Muscle of leg (tissue), 11 donors: Measurements from ENCODE around the gene IL13. TPM values are rescaled to one million over a fixed set of nuclear protein-coding genes. Genes with fewer than 3 reads are reported as not detected.
"Not testable (repeated sequence)": the region's sequence is repeated elsewhere in the genome, so short reads cannot be mapped to it uniquely, and the experiment has no call there.

Source experiments
- DNase-seq: peaks from one replicate; pipeline ENCODE4 v3.0.0; 2013
- H3K27ac ChIP-seq: one replicate; pipeline ENCODE4 v1.5.1; 2013; ENCODE audit warnings: mild to moderate bottlenecking, low read length, control low read depth
- H3K27me3 ChIP-seq: one replicate; pipeline ENCODE4 v1.6.1; 2013; ENCODE audit warnings: low read length; ENCODE audit not compliant: control insufficient read depth, insufficient read depth
- H3K36me3 ChIP-seq: one replicate; pipeline ENCODE4 v1.6.1; 2013; ENCODE audit warnings: low read length; ENCODE audit not compliant: control insufficient read depth, insufficient read depth
- H3K4me1 ChIP-seq: one replicate; pipeline ENCODE4 v1.6.1; 2013; ENCODE audit warnings: low read length; ENCODE audit not compliant: control insufficient read depth, insufficient read depth
- H3K4me3 ChIP-seq: one replicate; pipeline ENCODE4 v1.5.1; 2013; ENCODE audit warnings: low read length, control low read depth
- H3K9me3 ChIP-seq: replicated peaks from 2 replicates; pipeline ENCODE4 v1.6.1; 2013; ENCODE audit warnings: low read depth, low read length; ENCODE audit not compliant: control insufficient read depth
- WGBS: methylation state at CpG from one replicate; pipeline ENCODE4 v1.1.5; 2013; ENCODE audit warnings: missing lambda C conversion rate; ENCODE audit not compliant: insufficient coverage; 5-methylcytosine and 5-hydroxymethylcytosine counted together
- polyA plus RNA-seq, 8 donors: library from polyadenylated mRNA; unstranded; fragments of 120-200 nt; gene quantifications; one replicate each; pipeline versions ENCODE4 v1.2.1 to v1.2.3, GENCODE V29; 2013; ENCODE audit warnings: inconsistent platforms in 1 of 8, low replicate concordance in 1 of 8; ENCODE audit not compliant: insufficient read length in 8 of 8, insufficient read depth in 1 of 8
- total RNA-seq: library from RNA; stranded (reverse); fragments of 120-200 nt; gene quantifications from one replicate; pipeline ENCODE4 v1.2.4, GENCODE V29; 2013

IL13 gene
- total and polyA plus RNA-seq, 9 donors: 0.17 TPM; not detected in 8

DNA sequence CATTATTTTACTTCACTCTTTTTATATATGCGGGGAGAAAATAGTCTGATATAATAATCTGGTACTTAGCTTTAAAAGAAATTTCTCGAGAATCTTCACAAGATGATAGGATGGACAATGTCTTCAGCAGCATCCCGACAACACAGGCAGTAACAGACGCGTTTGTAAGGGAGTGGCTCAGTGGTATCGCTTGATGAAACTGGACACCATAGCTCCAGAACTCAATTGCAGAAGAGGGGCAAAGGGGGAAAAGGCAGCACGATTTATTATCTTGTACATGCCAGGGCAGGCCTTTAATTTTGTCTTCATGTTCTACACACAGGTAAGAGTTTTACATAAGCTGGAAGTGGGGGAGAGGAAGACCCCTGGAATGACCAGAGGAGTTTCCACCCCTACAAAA, 31.5 kb downstream of the IL13 start:
- no peak overlapping the region for H3K27ac ChIP-seq
- H3K36me3 ChIP-seq: no peaks in the 10 kb centered on the region
- H3K9me3 ChIP-seq: no peaks in the 10 kb centered on the region
- H3K27me3 ChIP-seq: no peaks in the 10 kb centered on the region
- no peak overlapping the region for H3K4me3 ChIP-seq
- no peaks in the 10 kb centered on the region for H3K4me1 ChIP-seq
- DNase-seq: no peak
- WGBS: 65% methylated on average over 5 of the region's 7 CpGs

DNA sequence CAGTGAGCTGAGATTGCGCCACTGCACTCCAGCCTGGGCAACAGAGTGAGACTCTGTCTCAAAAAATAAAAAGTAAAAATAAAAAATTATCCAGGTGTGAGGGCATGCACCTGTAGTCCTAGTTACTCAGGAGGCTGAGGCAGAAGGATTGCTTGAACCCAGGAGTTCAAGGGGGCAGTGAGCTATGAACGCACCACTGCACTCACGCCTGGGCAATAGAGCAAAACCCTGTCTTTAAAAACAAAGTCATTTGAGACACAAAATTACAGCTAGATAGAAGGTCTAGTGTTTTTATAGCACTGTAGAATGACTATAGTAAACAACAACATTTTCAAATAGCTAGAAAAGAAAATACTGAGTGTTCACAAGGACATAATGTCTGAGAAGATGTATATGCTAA, 32.2 kb downstream of the IL13 start:
- WGBS: no CpG with 5 or more reads among the region's 3 CpGs

DNA sequence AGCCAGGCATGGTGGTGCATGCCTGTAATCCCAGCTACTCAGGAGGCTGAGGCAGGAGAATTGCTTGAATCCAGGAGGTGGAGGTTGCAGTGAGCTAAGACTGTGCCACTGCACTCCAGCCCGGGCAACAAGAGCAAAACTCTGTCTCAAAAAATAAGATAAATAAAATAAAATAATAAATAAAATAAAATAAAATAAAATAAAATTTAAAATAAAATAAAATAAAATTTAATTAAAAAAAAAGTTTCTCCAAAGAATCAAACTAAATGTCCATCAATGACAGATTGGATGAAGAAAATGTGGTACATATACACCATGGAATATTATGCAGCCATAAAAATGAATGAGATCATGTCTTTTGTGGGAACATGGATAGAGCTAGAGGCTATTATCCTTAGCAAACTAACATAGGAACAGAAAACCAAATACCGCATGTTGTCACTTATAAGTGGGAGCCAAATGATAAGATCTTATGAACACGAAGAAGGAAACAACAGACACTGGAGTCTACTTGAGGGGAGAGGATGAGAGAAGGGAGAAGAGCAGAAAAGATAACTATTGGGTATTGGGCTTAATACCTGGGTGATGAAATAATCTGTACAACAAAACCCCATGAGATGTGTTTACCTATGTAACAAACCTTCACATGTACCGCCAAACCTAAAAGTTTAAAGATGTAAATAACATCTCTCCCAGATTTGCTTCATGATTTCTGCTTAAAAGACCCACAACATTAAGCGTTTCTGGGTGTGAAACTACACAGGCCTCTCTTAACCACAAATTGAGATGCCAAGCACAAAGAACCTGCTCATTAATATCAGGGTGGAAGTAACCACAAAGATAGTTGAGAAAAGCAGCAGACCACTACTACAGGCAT, 34.0 kb downstream of the IL13 start:
- not testable (repeated sequence) for H3K4me3 ChIP-seq, H3K9me3 ChIP-seq, DNase-seq, H3K36me3 ChIP-seq, H3K27ac ChIP-seq, H3K4me1 ChIP-seq, H3K27me3 ChIP-seq
- WGBS: no CpG with 5 or more reads among the region's 5 CpGs

More for the DNA sequence above, 32.2 kb downstream of the IL13 start:
- no peaks in the 10 kb centered on the region for H3K36me3 ChIP-seq
- H3K27ac ChIP-seq: no peak overlapping the region
- H3K27me3 ChIP-seq: no peaks in the 10 kb centered on the region
- H3K4me1 ChIP-seq: no peaks in the 10 kb centered on the region
- DNase-seq: no peak
- H3K9me3 ChIP-seq: no peaks in the 10 kb centered on the region
- no peak overlapping the region for H3K4me3 ChIP-seq

DNA sequence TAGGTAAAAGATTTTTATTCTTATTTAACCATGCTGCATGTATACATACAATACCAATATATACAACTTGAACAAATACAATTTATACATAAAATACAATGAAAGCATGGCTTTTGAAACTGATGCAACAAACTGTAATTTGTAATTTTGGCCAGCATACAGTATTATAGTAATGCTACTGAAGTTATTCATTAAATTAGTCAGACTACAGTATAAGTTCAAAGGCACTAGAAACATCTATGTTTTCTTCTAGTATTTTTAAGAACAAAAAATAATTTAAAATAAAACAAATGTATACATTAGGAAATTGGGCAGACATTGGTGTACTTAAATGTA, 34.6 kb downstream of the IL13 start:
- no peak for DNase-seq
- no peak overlapping the region for H3K4me3 ChIP-seq
- H3K4me1 ChIP-seq: no peaks in the 10 kb centered on the region
- H3K27me3 ChIP-seq: no peaks in the 10 kb centered on the region
- H3K9me3 ChIP-seq: no peaks in the 10 kb centered on the region
- no peaks in the 10 kb centered on the region for H3K36me3 ChIP-seq
- H3K27ac ChIP-seq: no peak overlapping the region

DNA sequence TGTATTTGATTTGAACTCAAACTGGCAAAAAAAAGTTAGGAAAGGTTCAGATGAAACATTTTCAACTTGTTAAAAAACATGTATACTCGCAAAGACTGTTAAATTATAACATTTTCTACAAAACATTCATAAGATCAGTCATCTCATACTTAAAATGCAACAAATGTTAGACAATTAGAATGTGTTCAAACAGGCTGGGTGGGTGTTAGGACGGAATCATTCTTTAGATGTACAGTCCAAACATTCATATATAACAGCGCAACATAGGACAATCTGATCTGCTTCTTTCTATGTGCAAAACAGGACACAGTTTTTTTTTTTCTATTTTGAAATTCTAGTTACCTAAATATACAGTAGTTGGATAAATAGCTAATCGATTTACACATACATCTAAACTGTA, 38.0 kb downstream of the IL13 start:
- no peak for DNase-seq
- WGBS: no CpG with 5 or more reads among the region's 4 CpGs
- peaks cover 5% of the 10 kb centered on the region for H3K36me3 ChIP-seq
- no peaks in the 10 kb centered on the region for H3K27me3 ChIP-seq
- no peak overlapping the region for H3K4me3 ChIP-seq
- no peaks in the 10 kb centered on the region for H3K4me1 ChIP-seq
- H3K9me3 ChIP-seq: no peaks in the 10 kb centered on the region
- no peak overlapping the region for H3K27ac ChIP-seq

DNA sequence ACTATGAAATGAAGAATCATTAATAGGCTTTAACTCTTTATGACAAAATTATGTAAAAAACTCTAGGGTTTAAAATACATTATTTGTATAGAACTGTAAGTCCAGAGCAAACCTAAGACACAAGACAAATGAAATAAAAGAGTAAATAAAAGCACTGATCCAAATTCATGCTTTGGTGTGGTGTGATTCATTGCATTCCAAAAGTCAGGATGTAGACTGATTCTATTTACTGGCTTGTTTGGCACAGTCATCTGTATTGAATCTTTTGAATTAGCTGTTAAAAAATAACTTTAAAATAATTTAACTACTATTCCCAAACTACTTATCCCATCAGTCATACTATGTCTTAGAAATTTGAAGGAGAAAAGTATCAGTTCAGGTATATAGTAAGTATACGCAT, 46.9 kb downstream of the IL13 start:
- DNase-seq: no peak
- no peaks in the 10 kb centered on the region for H3K9me3 ChIP-seq
- H3K4me1 ChIP-seq: no peaks in the 10 kb centered on the region
- no CpG with 5 or more reads among the region's 1 CpG for WGBS
- H3K4me3 ChIP-seq: no peak overlapping the region
- H3K27ac ChIP-seq: no peak overlapping the region
- no peaks in the 10 kb centered on the region for H3K27me3 ChIP-seq
- peaks cover under 1% of the 10 kb centered on the region for H3K36me3 ChIP-seq

DNA sequence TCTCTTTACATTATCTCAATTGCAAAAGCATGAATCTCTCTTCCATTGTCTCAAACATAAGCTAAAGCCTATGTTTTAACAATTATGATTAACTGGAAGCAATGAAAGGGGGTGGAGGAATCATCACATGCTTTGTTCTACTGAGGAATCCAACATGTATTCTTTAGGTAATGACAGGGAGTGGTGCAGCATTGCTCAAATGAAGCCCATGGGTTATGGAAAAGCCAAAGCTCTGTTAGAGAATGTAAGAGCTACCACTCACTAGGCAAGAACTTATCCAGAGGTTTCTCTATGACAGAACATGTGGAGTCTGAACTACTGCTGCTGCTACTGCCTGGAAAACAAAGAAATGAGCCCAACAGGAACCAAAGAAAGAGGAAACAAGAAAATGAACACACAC, 50.7 kb downstream of the IL13 start:
- H3K36me3 ChIP-seq: no peaks in the 10 kb centered on the region
- no peaks in the 10 kb centered on the region for H3K9me3 ChIP-seq
- H3K4me1 ChIP-seq: no peaks in the 10 kb centered on the region
- H3K4me3 ChIP-seq: no peak overlapping the region
- DNase-seq: no peak
- no peak overlapping the region for H3K27ac ChIP-seq
- no peaks in the 10 kb centered on the region for H3K27me3 ChIP-seq

Other genes starting within 250 kb of the IL13 start
- gene IRF1, start 167.4 kb upstream of the IL13 start, total RNA-seq: 3.7 TPM
- 10 to 100 TPM in 2 of 8 donors, 1 to 10 TPM in 6; 8.6 to 12.8 (median 9.0) TPM for gene IRF1, start 167.4 kb upstream of the IL13 start, polyA plus RNA-seq
- not detected for gene IL5, start 114.7 kb upstream of the IL13 start, total RNA-seq
- under 1 TPM in 1 of 8 donors, not detected in 7; 0.45 TPM for gene IL5, start 114.7 kb upstream of the IL13 start, polyA plus RNA-seq
- gene RAD50, start 101.2 kb upstream of the IL13 start, total RNA-seq: 16.9 TPM
- gene RAD50, start 101.2 kb upstream of the IL13 start, polyA plus RNA-seq: 10 to 100 TPM; 14.1 to 29.1 (median 22.2) TPM
- gene IL4, start 15.8 kb downstream of the IL13 start, total RNA-seq: not detected
- gene IL4, start 15.8 kb downstream of the IL13 start, polyA plus RNA-seq: under 1 TPM in 1 of 8 donors, not detected in 7; 0.18 TPM
- 6.0 TPM for gene KIF3A, start 79.4 kb downstream of the IL13 start, total RNA-seq
- gene KIF3A, start 79.4 kb downstream of the IL13 start, polyA plus RNA-seq: 10 to 100 TPM in 1 of 8 donors, 1 to 10 TPM in 7; 4.2 to 10.3 (median 7.0) TPM
- gene CCNI2, start 89.3 kb downstream of the IL13 start, total RNA-seq: not detected
- gene CCNI2, start 89.3 kb downstream of the IL13 start, polyA plus RNA-seq: 1 to 10 TPM in 3 of 8 donors, under 1 TPM in 5; 0.24 to 2.3 (median 0.83) TPM
- gene SEPTIN8, start 119.1 kb downstream of the IL13 start, total RNA-seq: 39.2 TPM
- 10 to 100 TPM; 34.6 to 56.1 (median 42.1) TPM for gene SEPTIN8, start 119.1 kb downstream of the IL13 start, polyA plus RNA-seq
- gene SOWAHA, start 155.1 kb downstream of the IL13 start, total RNA-seq: 0.04 TPM
- 1 to 10 TPM in 1 of 8 donors, under 1 TPM in 6, not detected in 1; 0.05 to 2.5 (median 0.13) TPM for gene SOWAHA, start 155.1 kb downstream of the IL13 start, polyA plus RNA-seq
- 2.4 TPM for gene SHROOM1, start 172.5 kb downstream of the IL13 start, total RNA-seq
- 1 to 10 TPM; 1.6 to 3.2 (median 2.5) TPM for gene SHROOM1, start 172.5 kb downstream of the IL13 start, polyA plus RNA-seq
- gene GDF9, start 208.3 kb downstream of the IL13 start, total RNA-seq: 0.40 TPM
- 1 to 10 TPM in 1 of 8 donors, under 1 TPM in 7; 0.39 to 1.0 (median 0.62) TPM for gene GDF9, start 208.3 kb downstream of the IL13 start, polyA plus RNA-seq
- 447 TPM for gene UQCRQ, start 208.5 kb downstream of the IL13 start, total RNA-seq
- gene UQCRQ, start 208.5 kb downstream of the IL13 start, polyA plus RNA-seq: 100 to 1,000 TPM; 154 to 236 (median 187) TPM
- 1.4 TPM for gene LEAP2, start 215.5 kb downstream of the IL13 start, total RNA-seq
- 1 to 10 TPM in 7 of 8 donors, under 1 TPM in 1; 0.74 to 3.2 (median 1.5) TPM for gene LEAP2, start 215.5 kb downstream of the IL13 start, polyA plus RNA-seq